Activated T-cell treated with anti-CD3 and anti-CD28 coated beads, Interleukin-2, amount 50 U/mL, for 24 hours (primary cell): ENCODE measurements around the gene HECA.
"Not testable (repeated sequence)": the region's sequence is repeated elsewhere in the genome, so short reads cannot be mapped to it uniquely, and the experiment has no call there.

Source experiments
- DNase-seq: peaks from one replicate; pipeline ENCODE4 v3.0.0-alpha.2; 2020
- H3K27ac Mint-ChIP-seq: 2 replicates; pipeline ENCODE4 v1.8.0; 2020; ENCODE audit warnings: mild to moderate bottlenecking, mixed read lengths
- H3K27me3 Mint-ChIP-seq: 2 replicates; pipeline ENCODE4 v1.8.0; 2020; ENCODE audit warnings: mixed read lengths
- H3K36me3 Mint-ChIP-seq: 2 replicates; pipeline ENCODE4 v1.8.0; 2020; ENCODE audit warnings: low read depth, mixed read lengths
- H3K4me1 Mint-ChIP-seq: 2 replicates; pipeline ENCODE4 v1.8.0; 2020; ENCODE audit warnings: low read depth, mixed read lengths
- H3K4me3 Mint-ChIP-seq: 2 replicates; pipeline ENCODE4 v1.8.0; 2020; ENCODE audit warnings: mild to moderate bottlenecking, moderate library complexity, mixed read lengths
- H3K9me3 Mint-ChIP-seq: 2 replicates; pipeline ENCODE4 v1.8.0; 2020; ENCODE audit warnings: mixed read lengths

Gene HECA

GRCh38 chr6:139126255-139126654 lies 8.6 kb upstream of the HECA start:
- H3K9me3 Mint-ChIP-seq = peaks cover 5% of the 10 kb centered on the region
- H3K27ac Mint-ChIP-seq = peak overlapping the region; percentile 91
- peaks cover 62% of the 10 kb centered on the region for H3K4me1 Mint-ChIP-seq
- DNase-seq = no peak
- peak overlapping the region; percentile 36 for H3K4me3 Mint-ChIP-seq
- H3K27me3 Mint-ChIP-seq = no peaks in the 10 kb centered on the region
- H3K36me3 Mint-ChIP-seq = peaks cover 7% of the 10 kb centered on the region

DNA sequence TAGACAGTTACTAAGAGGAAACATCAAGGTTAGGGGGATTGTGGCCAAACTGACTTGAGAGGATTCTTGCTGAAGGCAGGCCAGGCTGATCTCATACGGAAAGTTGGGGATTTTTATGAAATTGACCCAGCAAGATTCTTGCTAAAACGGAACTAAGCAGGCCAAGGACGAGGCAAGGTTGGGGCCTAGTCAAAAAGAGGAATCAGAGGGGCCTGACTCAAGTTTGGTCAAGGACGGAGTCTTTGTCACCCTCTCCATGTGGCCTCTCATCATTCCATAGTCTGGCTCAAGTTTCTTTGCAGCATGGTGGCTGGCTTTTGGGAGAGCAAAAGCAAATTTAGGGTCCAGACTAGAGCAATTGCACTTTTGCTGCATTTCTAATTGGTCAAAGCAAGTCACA lies 7.9 kb upstream of the HECA start:
- H3K27ac Mint-ChIP-seq = peak overlapping the region; percentile 91
- DNase-seq = no peak
- H3K4me3 Mint-ChIP-seq = no peak overlapping the region

GRCh38 chr6:139129284-139129683 lies 5.6 kb upstream of the HECA start:
- Mint-ChIP-seq H3K27me3 (no peaks in the 10 kb centered on the region), H3K27ac (peak overlapping the region; percentile 62), H3K4me3 (no peak overlapping the region), H3K4me1 (peaks cover 87% of the 10 kb centered on the region), H3K36me3 (peaks cover 7% of the 10 kb centered on the region), H3K9me3 (peaks cover 5% of the 10 kb centered on the region)
- DNase-seq = no peak

More for the DNA sequence above, 7.9 kb upstream of the HECA start:
- H3K36me3 Mint-ChIP-seq = peaks cover 7% of the 10 kb centered on the region
- peaks cover 69% of the 10 kb centered on the region for H3K4me1 Mint-ChIP-seq
- peaks cover 5% of the 10 kb centered on the region for H3K9me3 Mint-ChIP-seq
- H3K27me3 Mint-ChIP-seq = no peaks in the 10 kb centered on the region

GRCh38 chr6:139131736-139132280 lies 3.1 kb upstream of the HECA start:
- peaks cover 67% of the 10 kb centered on the region for H3K4me1 Mint-ChIP-seq
- H3K9me3 Mint-ChIP-seq = peaks cover 4% of the 10 kb centered on the region
- peak overlapping the region; percentile 85 for H3K27ac Mint-ChIP-seq
- peak overlapping the region; percentile 58 for H3K4me3 Mint-ChIP-seq
- H3K27me3 Mint-ChIP-seq = no peaks in the 10 kb centered on the region
- DNase-seq = no peak
- peaks cover 15% of the 10 kb centered on the region for H3K36me3 Mint-ChIP-seq

GRCh38 chr6:139133262-139134063 lies 1.4 kb upstream of the HECA start:
- H3K27me3 Mint-ChIP-seq = no peaks in the 10 kb centered on the region
- peaks cover 29% of the 10 kb centered on the region for H3K36me3 Mint-ChIP-seq
- H3K4me3 Mint-ChIP-seq = peak overlapping the region; percentile 21
- peaks cover 64% of the 10 kb centered on the region for H3K4me1 Mint-ChIP-seq
- no peak for DNase-seq
- H3K9me3 Mint-ChIP-seq = peaks cover 2% of the 10 kb centered on the region
- peak overlapping the region; percentile 80 for H3K27ac Mint-ChIP-seq

DNA sequence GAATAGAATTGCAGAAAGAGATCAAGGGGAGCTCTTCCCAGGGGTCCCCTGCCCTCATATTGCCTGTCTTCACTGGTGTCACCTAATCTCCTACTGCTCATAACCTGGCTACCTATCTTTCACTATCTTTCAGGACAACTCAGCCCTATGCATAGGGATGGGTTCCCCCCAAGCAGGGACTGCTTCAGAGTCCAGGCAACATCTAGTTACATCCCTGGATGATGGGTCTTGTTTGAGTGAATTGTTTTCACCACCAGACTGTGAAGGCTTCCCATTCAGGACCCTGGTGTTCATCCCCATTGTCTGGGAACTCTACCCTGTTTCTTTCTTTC lies 850 bp upstream of the HECA start:
- no peak for DNase-seq
- H3K4me3 Mint-ChIP-seq = no peak overlapping the region
- H3K27ac Mint-ChIP-seq = peak overlapping the region; percentile 80
- peaks cover 35% of the 10 kb centered on the region for H3K36me3 Mint-ChIP-seq
- H3K4me1 Mint-ChIP-seq = peaks cover 64% of the 10 kb centered on the region
- H3K9me3 Mint-ChIP-seq = peaks cover 2% of the 10 kb centered on the region
- H3K27me3 Mint-ChIP-seq = no peaks in the 10 kb centered on the region

- peak overlapping the region; percentile 96 for H3K27ac Mint-ChIP-seq
- peaks cover 2% of the 10 kb centered on the region for H3K9me3 Mint-ChIP-seq
- peaks cover 69% of the 10 kb centered on the region for H3K4me1 Mint-ChIP-seq
- peak overlapping the region; percentile 92 for H3K4me3 Mint-ChIP-seq
- peaks cover 47% of the 10 kb centered on the region for H3K36me3 Mint-ChIP-seq
- no peaks in the 10 kb centered on the region for H3K27me3 Mint-ChIP-seq
- peak; percentile 75 for DNase-seq
These were observed 982 bp downstream of the HECA start for GRCh38 chr6:139135578-139136545.

DNA sequence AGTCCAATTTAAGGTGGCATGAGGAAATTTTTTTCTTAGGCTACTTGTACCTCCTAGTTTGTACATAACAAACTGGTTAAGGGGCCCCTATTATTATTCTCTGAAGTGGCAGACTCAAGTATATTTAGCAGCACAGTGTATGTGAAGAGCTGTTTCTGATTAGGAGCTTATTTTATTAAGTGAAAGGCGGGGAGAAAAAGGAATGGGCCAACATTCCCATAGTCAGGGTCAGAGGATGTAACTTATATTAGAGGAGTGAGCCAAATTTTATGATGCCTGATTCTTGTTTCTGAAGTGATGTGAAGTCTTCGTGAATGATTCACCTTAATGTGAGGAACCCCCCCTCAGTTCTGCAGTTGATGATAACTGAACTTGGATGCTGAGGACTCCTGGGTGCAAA lies 2.8 kb downstream of the HECA start:
- Mint-ChIP-seq H3K4me3 (peak overlapping the region; percentile 92), H3K27me3 (no peaks in the 10 kb centered on the region), H3K4me1 (peaks cover 62% of the 10 kb centered on the region), H3K9me3 (peaks cover 2% of the 10 kb centered on the region), H3K36me3 (peaks cover 61% of the 10 kb centered on the region), H3K27ac (peak overlapping the region; percentile 96)
- no peak for DNase-seq

DNA sequence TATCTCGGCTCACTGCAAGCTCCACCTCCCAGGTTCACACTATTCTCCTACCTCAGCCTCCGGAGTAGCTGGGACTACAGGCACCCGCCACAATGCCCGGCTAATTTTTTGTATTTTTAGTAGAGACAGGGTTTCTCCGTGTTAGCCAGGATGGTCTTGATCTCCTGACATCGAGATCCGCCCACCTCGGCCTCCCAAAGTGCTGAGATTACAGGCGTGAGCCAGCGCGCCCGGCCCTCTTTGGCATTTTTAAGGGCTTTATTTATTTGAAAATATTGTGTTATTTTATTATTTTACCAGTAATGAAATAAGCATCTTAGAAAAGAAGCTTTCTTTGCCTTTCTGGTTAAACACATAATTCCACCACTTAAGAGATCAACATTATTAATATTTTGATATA lies 6.0 kb downstream of the HECA start:
- H3K27me3 Mint-ChIP-seq, DNase-seq, H3K9me3 Mint-ChIP-seq: not testable (repeated sequence)
- Mint-ChIP-seq H3K4me3 (peak overlapping the region; percentile 92), H3K36me3 (peaks cover 75% of the 10 kb centered on the region), H3K4me1 (peaks cover 75% of the 10 kb centered on the region), H3K27ac (peak overlapping the region; percentile 95)

- H3K9me3 Mint-ChIP-seq = no peaks in the 10 kb centered on the region
- H3K27ac Mint-ChIP-seq = peak overlapping the region; percentile 99
- H3K27me3 Mint-ChIP-seq = no peaks in the 10 kb centered on the region
- H3K4me3 Mint-ChIP-seq = peak overlapping the region; percentile 72
- peaks cover 85% of the 10 kb centered on the region for H3K4me1 Mint-ChIP-seq
- DNase-seq = no peak
- H3K36me3 Mint-ChIP-seq = peaks cover 70% of the 10 kb centered on the region
These were observed 7.4 kb downstream of the HECA start for GRCh38 chr6:139142262-139142661.

- Mint-ChIP-seq H3K4me3 (peak overlapping the region; percentile 72), H3K27me3 (no peaks in the 10 kb centered on the region), H3K36me3 (peaks cover 69% of the 10 kb centered on the region), H3K9me3 (no peaks in the 10 kb centered on the region), H3K4me1 (peaks cover 88% of the 10 kb centered on the region), H3K27ac (peak overlapping the region; percentile 99)
- no peak for DNase-seq
These were observed 8.2 kb downstream of the HECA start for GRCh38 chr6:139143111-139143510.

DNA sequence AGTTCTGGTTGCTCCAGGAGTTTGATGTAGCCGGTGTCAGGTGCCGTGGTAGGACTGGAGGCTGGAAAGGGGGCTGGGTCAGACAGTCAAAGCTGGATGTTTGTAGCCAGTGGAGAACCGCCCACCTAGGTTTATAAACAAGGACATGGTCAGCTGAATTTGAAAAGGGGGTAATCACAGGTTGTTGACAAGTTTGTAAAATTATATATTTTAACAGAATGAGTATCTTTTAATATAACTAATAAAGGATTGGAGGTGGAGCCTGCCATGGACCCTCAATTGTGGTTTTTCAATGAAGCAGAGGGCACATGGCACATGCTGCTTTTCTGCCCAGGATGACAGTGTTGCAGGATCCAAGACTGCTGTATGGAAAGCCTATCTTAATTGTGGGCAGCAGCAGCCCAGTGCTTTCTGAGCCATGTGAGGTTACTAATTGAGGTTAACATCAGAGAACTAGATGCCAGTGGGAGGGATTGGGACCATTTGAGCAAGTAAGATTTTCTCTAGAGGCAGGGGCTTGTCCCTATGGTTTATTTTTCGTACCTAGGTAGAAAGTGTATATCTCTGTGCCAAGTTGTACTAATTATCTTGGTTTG lies 9.7 kb downstream of the HECA start:
- Mint-ChIP-seq H3K27ac (peak overlapping the region; percentile 99), H3K4me3 (peak overlapping the region; percentile 72)

DNA sequence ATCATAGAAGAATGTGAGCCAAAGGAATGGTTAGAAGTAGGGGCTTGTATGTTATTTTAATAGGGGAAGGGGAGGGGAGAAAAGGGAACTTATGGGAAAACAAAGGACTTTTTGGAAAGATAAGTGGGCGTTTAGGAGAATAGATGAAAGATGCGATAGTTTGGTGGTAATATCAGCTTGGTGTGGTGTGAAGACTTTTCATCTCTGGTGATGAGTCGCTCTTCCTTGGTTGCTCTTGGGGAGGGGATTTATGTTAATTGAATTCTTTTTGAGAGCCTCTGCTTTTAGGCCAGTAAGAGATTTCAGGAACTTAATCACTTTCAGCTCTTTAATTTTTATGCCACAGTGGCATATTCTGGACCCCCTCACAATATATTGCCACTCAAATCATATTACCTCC lies 10.8 kb downstream of the HECA start:
- peak overlapping the region; percentile 72 for H3K4me3 Mint-ChIP-seq
- no peaks in the 10 kb centered on the region for H3K27me3 Mint-ChIP-seq
- peaks cover 91% of the 10 kb centered on the region for H3K4me1 Mint-ChIP-seq
- H3K36me3 Mint-ChIP-seq = peaks cover 66% of the 10 kb centered on the region
- H3K9me3 Mint-ChIP-seq = no peaks in the 10 kb centered on the region
- DNase-seq = no peak
- peak overlapping the region; percentile 99 for H3K27ac Mint-ChIP-seq

More for the DNA sequence above, 9.7 kb downstream of the HECA start:
- Mint-ChIP-seq H3K9me3 (no peaks in the 10 kb centered on the region), H3K4me1 (peaks cover 92% of the 10 kb centered on the region), H3K36me3 (peaks cover 72% of the 10 kb centered on the region), H3K27me3 (no peaks in the 10 kb centered on the region)
- no peak for DNase-seq

- peaks cover 95% of the 10 kb centered on the region for H3K4me1 Mint-ChIP-seq
- H3K27ac Mint-ChIP-seq = peak overlapping the region; percentile 99
- peak overlapping the region; percentile 72 for H3K4me3 Mint-ChIP-seq
- peaks cover 65% of the 10 kb centered on the region for H3K36me3 Mint-ChIP-seq
- peak; percentile 58 for DNase-seq
- H3K27me3 Mint-ChIP-seq = no peaks in the 10 kb centered on the region
- H3K9me3 Mint-ChIP-seq = no peaks in the 10 kb centered on the region
These were observed 11.4 kb downstream of the HECA start for GRCh38 chr6:139146317-139146726.
